Measurements from ENCODE around the gene CETN1. TPM values are rescaled to one million over a fixed set of nuclear protein-coding genes. Genes with fewer than 3 reads are reported as not detected.

The CETN1 gene
- not detected in 2 replicates for total RNA-seq

DNA sequence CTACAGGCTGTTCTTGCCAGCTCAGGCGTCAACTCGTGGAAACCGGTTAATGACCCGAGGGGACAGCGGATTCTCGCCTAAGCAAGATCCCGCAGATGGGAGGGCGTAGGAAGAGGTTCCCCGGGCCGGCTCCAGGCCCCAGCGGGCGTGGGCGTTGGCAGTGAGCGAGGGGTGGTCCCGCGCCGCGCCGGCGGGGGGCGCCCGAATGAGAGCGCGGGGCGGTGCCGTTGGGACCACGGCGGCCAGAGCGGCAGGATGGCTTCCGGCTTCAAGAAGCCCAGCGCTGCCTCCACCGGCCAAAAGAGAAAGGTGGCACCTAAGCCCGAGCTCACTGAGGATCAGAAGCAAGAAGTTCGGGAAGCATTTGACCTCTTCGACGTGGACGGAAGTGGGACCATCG, at the start of gene CETN1:
CETN1 (plus strand) TSS at position 227 of the 400 bp plus-strand sequence; CDS start at position 256, 29 bp downstream.
- DNase-seq (ENCODE audit: low read depth, low spot score) = no peak

DNA sequence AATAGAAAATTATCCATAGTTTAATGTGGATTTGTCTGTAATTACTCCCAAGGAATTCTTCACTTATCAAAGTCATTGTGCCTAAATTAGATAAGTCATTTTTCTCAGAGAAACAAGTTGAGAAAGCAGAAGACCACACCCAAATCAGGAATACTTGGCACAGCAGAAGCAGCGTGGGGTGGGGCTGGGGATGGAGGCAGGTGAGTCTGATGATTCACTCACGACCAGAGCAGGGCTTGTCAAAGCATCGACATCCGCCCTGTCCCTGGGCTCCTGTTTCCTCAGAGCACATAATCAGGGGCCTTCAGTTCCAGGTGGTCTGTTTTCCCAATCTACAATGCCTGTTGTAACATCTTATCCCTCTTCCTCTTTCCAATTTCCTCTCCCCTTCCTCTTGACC, 48.2 kb upstream of the CETN1 start:
- DNase-seq (ENCODE audit: low read depth, low spot score) = no peak

DNA sequence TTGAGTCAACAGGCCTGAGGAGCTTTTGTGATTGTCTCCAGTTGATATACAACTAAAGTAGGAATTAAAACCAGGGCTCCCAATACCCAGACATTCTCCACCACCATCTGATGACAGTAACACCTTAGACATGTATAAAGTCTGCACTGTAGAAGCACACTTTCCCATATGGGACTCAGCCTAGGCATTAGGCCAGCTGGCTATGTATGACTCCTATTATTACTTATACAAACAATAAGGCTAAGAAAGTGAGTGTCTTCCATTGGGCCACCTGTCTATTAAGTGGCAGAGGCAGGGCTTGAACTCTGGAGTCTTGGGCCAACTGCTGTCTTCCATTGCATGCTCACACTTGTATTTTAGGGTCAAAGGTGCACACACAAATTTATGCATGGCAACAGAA, 47.5 kb upstream of the CETN1 start:
- no peak for DNase-seq (ENCODE audit: low read depth, low spot score)

DNA sequence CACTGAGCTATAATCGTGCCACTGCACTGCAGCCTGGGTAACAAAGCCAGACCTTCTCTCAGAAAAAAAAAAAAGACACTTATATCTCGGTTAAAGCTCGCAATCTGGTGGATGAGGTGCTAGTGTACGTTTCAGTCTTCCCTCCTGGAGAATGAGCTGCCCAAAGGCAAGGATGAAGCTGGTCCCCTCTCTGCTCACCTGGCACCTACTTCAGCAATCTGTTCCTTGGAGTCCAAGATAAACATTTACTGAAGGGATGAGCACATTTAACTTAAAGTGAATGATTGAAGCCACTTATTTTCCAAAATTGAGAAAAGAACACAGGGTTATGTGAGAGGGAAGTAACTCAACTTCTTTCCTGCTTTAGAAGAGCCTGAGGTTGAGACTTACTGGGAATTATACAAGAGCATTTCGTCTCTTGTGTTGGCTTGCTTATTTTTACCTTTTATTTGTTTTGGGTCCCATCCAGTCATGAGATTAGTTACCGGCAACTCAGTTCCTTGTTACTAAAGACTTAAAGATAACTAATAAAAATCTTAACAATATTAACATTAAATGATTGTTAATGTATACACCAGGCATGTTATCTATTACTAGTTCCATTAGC, 46.1 kb upstream of the CETN1 start:
- no peak for DNase-seq (ENCODE audit: low read depth, low spot score)

DNA sequence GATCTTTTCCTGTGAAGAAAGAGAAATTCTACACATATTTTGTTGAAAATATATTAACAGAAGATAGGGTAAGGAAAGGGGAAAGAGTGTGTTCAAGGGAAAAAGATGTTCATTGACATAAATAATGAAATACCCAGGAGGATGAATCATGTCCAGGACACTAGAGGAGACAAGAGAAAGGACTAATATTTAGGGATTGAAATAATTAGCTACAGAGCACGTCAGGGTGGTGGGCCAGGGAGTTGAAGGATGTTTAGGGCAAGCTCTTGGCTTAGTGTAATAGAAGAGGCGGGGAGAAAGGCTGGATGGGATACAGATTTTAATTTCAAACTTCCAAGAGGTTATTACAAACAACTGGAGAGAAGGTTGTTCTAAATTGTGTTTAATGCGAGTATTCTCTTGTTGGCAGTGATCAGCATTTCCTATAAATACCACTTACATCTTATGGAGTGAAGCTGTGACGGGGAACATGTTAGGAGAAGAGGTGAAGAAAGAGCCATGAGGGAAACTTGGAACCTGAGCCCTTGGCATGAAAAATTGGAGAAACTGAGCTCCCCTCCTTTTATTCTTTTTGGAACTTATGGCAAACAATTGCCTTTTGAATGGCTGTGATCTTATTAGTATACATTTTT, 36.6 kb upstream of the CETN1 start:
- DNase-seq (ENCODE audit: low read depth, low spot score) = no peak

DNA sequence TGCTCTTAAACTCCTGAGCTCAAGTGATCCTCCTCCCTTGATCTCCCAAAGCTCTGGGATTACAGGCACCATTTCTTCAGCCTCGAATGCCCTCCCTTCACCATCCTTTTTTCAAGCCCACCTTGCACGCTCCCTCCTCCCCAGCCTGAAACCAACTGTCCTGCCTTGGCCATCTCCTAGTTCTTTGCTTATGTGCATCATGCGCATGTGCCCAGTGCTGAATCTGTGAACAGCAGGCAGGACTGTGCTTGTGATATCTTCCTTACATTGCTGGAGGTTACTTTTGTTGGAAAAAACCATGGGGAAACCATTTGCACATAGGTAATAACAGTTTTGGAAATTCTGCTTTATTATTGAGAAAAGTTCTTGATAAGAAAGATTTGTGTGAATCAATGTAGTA, 30.2 kb upstream of the CETN1 start:
- no peak for DNase-seq (ENCODE audit: low read depth, low spot score)

DNA sequence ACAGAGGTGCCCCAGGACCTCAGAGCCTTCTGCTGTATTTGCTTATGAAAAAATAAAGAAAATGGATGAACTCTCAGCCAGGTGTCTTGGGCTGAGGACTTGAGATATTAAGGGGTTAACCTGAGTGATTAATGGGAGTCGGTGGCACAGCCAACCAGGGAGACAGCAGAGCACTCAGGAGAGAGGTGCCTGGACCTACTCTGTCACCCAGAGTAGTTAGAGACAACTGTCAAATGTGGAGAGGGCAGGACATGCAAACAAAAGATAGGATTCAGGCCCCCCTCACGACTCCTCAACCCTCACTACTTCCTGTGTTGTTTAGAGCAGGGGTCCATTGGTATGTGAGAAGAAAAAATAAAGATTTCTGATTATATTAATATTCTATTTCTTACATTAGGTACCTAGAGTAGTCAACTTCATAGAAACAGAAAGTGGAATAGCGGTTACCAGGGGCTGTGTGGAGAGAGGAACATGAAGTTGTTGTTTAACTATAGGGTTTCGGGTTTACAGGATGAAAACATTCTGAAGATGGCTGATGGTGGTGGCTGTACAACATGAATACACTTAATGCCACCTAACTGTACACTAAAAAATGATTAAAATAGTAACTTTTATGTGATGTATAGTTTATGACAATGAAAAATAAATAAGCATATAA, 28.6 kb upstream of the CETN1 start:
- no peak for DNase-seq (ENCODE audit: low read depth, low spot score)

DNA sequence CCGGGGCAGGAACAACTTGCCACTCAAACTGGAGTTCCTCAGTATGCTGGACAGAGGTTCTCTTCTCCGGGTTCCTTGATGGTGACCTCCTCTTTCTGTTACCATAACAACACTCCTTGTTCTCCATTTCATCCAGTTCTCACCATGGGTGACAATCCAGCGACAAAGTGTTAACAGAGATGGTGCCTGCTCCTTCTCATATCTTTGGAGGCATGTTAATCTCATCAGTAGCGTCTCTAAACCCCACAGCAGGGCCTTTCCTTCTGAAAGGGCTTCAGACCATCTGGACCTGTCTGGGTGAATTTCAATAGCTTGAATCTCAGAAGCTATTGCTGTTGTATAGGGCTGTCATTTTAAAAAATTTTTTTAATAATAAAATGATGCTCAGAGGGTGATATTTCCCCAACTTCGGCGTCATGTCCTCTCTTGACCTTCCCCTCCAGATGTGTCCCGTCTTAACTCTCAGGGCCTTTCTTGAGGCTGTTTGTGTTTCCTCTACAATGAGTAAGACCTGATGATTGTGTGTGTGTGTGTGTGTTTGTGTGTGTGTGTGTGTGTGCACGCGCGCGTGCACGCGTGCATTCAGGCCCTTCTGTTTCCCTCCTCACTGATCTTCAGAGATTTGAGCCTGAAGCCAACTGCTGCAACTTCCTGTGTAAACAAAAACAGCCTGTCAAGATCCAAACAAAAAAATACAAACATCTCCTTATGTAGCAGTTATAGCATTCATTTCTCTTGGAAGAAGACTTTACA, 24.3 kb upstream of the CETN1 start:
- DNase-seq (ENCODE audit: low read depth, low spot score) = no peak

DNA sequence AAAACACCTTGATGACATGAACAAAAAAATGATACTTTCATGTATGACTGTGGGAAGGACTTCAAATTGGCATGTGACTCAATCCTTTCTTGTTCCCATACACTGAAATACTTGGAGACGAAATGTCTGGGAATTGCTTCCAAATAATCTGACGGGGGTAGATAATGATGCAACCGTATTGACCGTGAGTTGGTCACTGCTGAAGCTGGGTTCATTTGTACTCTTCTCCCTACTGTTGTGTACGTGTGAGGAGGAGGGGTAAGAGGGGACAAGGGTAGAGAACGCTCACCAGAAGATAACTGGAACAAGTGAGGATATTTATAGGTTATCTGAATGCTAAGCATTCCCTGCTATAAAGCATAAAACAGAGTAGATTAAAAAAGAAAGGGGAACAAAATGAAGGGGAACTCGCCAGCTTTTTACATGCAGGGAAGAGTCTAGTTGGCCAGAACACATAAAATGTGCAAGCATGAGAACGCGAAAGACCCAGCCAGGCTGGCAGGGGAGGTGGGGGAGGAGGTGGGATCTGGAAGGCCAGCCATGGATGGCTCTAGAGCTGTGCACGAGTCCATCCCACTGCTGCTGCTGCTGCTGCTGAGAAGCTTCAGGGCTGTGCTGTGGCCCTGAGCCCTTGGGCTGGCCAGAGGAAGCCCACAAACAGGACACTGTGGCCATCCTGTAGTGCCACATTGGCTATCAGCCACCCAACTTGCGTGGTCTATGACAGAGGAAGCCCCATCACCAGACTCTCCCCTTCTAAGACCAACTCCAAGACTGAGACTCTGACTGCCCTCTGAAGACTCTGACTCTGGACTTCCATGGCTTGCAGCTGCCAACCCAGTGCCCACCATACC, 15.2 kb upstream of the CETN1 start:
- DNase-seq (ENCODE audit: low read depth, low spot score) = no peak

DNA sequence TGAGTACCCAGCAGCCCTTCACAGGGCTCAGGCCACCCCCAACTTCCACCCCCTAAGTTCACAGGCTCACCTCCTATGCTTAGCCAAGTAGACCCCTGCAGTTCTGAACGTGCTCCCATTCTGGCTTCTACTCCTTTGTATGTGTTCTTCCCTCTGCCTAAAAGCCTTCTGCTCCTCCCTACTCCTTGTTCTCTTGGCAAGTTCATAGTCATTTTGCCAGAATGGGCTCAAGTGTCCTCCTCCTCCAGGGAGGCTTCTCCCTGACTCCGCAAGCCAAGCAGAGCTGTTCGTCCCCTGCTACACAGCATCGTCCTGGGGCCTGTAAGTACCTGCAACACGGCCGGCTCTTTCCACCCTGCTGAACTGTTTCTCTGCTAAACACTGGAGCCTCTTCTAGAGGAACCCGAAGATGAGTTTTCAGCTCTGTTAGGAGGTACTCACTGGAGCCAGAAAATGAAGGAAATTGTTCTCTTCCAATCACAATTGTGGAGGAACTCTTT, 14.6 kb upstream of the CETN1 start:
- no peak for DNase-seq (ENCODE audit: low read depth, low spot score)

DNA sequence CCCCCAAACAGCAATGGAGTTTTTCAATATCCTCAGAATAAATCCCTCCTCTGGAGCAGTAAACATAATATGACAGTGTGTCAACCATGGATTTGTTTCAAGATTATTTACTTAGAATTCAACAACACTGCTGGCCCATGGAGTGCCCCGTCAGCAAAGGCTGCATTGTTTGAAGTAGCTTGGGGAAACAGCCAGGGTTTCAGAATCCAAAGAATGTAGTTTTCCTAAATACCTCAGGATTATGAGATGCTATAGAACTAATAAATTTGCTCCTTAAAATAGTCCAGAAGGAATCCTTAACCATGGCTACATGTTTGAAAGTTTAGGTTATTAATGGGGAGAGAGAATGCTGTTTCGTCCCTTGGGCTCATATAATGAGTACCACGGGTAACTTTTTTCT, 13.1 kb upstream of the CETN1 start:
- DNase-seq (ENCODE audit: low read depth, low spot score) = no peak

DNA sequence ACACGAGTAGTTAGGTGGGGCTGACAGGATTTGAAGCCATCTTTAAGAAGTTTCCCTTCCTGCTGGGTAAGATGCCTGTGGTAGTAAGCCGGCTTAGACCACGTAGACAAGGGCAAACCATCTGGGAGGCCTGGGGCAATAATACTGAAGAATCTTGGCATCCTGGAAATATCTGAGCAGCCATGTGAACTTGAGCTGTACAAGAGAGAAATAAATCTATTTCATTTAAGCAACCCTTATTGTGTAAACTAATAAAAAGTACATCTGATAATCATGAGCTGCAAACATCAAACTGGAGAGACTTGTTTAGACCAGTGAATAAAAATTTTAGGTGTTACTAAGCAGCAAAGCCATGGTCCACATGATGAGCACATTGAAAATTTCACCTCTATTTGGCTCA, 11.4 kb upstream of the CETN1 start:
- DNase-seq (ENCODE audit: low read depth, low spot score) = no peak

DNA sequence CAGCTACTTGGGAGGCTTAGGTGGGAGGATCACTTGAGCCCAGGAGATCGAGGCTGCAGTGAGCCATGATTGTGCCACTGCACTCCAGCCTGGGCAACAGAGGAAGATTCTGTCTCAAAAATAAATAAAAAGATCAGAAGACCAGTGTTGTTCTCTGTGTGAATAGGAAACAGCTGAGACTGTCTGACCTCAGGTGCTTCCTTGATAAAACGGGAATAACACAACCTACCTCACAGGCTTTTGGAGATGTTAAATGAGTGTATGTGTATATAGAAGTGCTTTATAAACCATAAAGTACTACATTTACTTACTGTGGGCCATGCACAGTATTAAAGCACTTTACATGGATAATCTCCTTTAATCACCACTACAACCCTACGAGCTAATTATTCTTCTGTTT, 9.9 kb upstream of the CETN1 start:
- no peak for DNase-seq (ENCODE audit: low read depth, low spot score)

DNA sequence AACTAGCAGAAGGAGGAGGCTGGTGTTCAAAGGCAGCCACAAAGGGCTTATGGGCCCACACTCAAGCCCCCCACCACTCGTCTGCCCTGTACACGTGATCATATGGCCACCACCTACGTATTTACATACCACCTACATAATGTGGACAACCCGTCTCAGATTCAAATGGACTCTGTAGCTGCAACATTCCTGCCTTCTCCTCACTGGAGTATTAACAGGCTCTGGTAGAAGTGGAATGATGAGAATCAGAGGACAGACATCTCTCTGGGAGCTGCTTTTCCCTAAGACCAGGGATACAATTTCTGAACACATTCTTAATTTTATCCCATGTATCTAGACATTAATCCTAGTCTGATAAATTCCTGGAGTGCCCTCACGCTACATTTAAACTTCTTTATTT, 9.5 kb upstream of the CETN1 start:
- DNase-seq (ENCODE audit: low read depth, low spot score) = no peak

DNA sequence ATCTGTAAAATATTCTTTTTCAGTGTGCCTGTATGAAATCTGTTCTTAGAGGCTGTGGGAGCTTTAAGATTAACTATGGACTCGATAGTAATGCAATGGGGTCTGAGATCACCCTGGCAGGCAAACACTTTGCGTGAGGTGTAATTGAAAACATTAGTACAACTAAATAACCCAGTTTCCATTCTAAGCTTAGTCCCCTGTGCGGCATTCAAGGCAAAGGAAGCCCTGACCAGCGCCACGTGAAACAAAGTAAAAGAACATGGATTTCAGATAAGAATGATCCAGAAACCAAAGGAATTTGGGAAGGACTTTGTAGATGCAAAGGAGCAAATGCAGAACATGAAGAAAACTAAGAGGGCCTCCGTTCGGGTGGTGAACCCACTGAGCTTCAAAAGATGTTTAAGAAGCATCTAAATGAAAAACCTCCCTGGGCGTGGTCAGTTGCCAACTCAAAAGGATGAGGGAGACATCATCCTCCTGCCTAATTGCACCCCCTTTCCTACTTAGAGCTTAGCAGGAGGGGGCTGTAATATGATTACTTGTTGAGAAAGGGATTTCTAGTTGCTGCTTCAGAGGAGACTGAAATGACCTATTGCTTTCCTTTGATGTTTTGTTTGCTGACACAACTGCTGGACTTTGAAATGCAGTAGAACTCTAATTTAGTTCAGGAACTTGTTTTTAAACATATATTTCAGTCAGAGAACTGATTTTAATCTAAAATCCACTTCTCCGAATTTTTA, 7.9 kb upstream of the CETN1 start:
- no peak for DNase-seq (ENCODE audit: low read depth, low spot score)

DNA sequence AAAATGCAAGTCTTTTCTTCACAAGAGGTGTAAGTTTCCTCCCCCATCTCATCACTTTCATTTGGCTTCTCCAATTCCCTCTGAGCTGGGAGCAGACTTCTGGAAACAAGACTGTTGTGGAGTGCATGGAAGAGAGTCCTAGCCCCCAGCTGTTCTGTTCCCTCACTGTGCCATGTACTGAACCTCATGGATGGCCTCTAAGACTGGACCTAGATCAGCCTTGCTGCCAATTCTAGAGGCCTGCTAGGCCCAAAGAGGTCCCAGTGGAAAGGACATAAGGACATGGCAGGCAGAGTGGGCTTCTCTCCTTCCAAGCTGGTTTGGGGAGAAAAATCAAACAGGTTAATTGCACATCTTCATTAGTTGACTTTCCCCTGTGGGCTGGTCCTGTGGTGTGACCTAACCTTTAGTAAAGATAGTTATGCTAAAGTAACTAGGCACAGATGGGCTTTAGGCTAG, 7.3 kb upstream of the CETN1 start:
- no peak for DNase-seq (ENCODE audit: low read depth, low spot score)

DNA sequence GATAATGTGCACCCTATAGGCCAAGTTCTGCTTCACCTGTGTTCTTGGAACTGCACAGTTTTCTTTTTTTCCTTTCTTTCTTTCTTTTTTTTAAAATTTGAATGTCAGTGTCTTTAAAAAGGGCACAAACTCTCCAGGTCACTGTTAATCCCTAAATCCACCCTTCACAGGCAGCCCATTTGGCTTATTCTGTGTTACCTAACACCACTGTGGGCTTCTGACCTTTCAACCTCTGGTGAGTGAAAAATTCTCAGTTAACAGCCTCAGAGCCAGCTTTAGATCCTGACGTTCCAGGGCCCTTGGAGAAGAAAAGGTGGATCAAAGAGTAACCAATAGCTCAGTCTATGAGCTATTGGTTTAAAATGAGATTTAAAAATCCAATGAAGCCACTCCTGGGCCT, 6.8 kb upstream of the CETN1 start:
- DNase-seq (ENCODE audit: low read depth, low spot score) = no peak

DNA sequence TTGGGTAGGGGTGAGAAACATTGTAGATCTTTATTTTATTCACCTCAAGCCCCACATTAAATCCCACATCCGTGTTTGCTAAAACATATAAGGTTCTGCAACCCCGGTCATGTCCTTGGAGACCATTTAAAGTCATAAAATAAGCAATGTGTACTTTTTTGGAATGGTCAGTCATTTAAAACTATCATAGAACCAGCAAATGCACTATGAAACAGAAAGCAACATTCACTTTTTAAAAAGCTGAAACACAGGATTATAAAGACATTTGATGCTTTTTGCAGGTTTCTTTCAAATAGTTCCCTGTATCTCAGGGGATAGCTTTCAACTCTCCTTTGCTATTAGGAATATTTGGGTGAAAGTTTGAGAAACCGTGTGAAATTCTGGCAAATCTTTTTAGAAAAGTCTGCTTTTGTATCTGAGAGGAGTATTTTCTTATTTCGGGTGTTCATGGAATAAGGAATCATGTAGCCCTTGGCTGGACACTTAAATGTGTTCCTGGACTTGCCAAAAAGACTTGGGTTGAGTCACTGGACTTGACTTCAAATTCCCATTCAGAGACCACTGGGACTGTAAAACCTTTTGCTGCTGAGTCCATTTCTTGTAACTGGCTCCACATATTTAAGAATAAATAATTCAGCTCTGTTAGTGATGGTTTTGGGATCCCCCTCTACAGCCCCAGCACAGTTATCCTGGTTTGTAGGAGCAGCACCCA, 5.9 kb upstream of the CETN1 start:
- no peak for DNase-seq (ENCODE audit: low read depth, low spot score)

DNA sequence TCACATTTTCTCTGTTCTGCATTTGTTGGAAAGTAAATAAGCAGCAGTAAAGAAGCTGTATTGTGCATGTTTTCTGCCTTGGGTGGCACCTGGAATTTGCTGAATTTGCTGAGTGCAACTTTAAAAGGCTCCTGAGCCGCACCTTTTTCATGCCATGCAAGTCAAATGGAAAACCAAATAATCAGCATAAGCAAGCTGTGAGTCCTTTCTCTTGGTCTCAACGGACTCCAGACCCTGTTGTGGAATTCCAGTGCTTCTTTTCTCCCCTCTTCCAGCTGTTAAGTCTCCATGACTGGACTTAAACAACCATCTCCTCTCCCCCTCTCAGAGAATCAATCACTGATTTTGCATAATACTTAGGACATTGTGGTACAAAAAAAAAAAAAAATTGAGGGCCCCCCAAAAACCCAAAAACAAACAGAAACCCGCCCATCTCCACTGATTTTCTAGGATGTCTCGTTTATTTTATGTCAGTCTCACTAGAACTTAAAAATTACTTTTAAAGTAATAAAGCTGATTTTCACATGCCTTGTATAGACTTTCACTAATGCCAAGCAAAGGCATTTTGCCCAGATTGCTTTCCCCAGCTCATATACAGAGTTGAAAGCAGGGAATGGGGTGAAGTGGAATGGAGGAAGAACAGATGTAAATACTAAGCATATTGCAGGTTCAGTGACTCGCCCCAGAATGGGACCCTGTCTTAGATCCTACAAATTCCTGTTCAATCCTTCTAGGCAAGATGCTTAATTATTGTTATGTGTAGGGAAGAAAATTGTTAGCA, 5.1 kb upstream of the CETN1 start:
- DNase-seq (ENCODE audit: low read depth, low spot score) = no peak

Measured in pulmonary artery endothelial cell (primary cell).